ENCODE measurements around the gene MAPK1. TPM values are rescaled to one million over a fixed set of nuclear protein-coding genes. Genes with fewer than 3 reads are reported as not detected.

The MAPK1 gene
- total RNA-seq, 1 experiment from 2014 or later, result 136 TPM

- H3K36me3 ChIP-seq (ENCODE audit: control insufficient read depth, insufficient read depth, low read length), result no peaks in the 10 kb centered on the region
- Mint-ChIP-seq H3K36me3 (ENCODE audit: insufficient read depth, unreplicated experiment) (no peaks in the 10 kb centered on the region), H3K27ac (ENCODE audit: unreplicated experiment) (no peak overlapping the region), H3K9me3 (ENCODE audit: unreplicated experiment) (no peaks in the 10 kb centered on the region), H3K27me3 (ENCODE audit: insufficient read depth, unreplicated experiment) (no peaks in the 10 kb centered on the region), H3K4me3 (ENCODE audit: unreplicated experiment) (no peak overlapping the region), H3K4me1 (ENCODE audit: low read depth, unreplicated experiment) (peaks cover 14% of the 10 kb centered on the region)
- no TSS peak for BruUV-seq (replicated peaks)
- H3K27me3 ChIP-seq (replicated peaks; ENCODE audit: control insufficient read depth, insufficient read depth, low read length), result no peaks in the 10 kb centered on the region
- intact Hi-C loops (cut with micrococcal nuclease; ENCODE audit: unreplicated experiment), result no loop called here
- no peak overlapping the region for H3K4me3 ChIP-seq (ENCODE audit: low read depth, low read length)
- CTCF ChIA-PET, result no interaction called here
- POLR2A ChIA-PET, result no interaction called here
- no peaks in the 10 kb centered on the region for H3K9me3 ChIP-seq
- peaks cover 6% of the 10 kb centered on the region for H3K4me1 ChIP-seq
- no peak for DNase-seq
- no peak for TF ChIP-seq CTCF (IDR thresholded peaks at IDR 0.05; ENCODE audit: insufficient read depth in 1 of 2, low read depth in 1 of 2, low read length in 1 of 2, severe bottlenecking in 1 of 2, unreplicated experiment in 1 of 2)
Observed at GRCh38 chr22:21709688-21710087, 157.8 kb downstream of the MAPK1 start.

- no TSS peak for BruUV-seq (replicated peaks)
- Mint-ChIP-seq H3K27ac (ENCODE audit: unreplicated experiment) (no peak overlapping the region), H3K36me3 (ENCODE audit: insufficient read depth, unreplicated experiment) (no peaks in the 10 kb centered on the region), H3K4me3 (ENCODE audit: unreplicated experiment) (no peak overlapping the region), H3K27me3 (ENCODE audit: insufficient read depth, unreplicated experiment) (no peaks in the 10 kb centered on the region), H3K9me3 (ENCODE audit: unreplicated experiment) (no peaks in the 10 kb centered on the region), H3K4me1 (ENCODE audit: low read depth, unreplicated experiment) (peaks cover 10% of the 10 kb centered on the region)
- Histone ChIP-seq H3K36me3 (ENCODE audit: control insufficient read depth, insufficient read depth, low read length) (no peaks in the 10 kb centered on the region), H3K4me3 (ENCODE audit: low read depth, low read length) (no peak overlapping the region), H3K9me3 (no peaks in the 10 kb centered on the region), H3K27me3 (replicated peaks; ENCODE audit: control insufficient read depth, insufficient read depth, low read length) (no peaks in the 10 kb centered on the region), H3K4me1 (no peaks in the 10 kb centered on the region; the same call in 1 of the 2 replicates)
- TF ChIP-seq CTCF (IDR thresholded peaks at IDR 0.05; ENCODE audit: insufficient read depth in 1 of 2, low read depth in 1 of 2, low read length in 1 of 2, severe bottlenecking in 1 of 2, unreplicated experiment in 1 of 2), result no peak
- intact Hi-C loops (cut with micrococcal nuclease; ENCODE audit: unreplicated experiment), result no loop called here
- DNase-seq, result no peak
- ChIA-PET POLR2A (no interaction called here), CTCF (no interaction called here)
Observed at GRCh38 chr22:21708960-21709359, 158.5 kb downstream of the MAPK1 start.

- no peaks in the 10 kb centered on the region for H3K9me3 Mint-ChIP-seq (ENCODE audit: unreplicated experiment)
- Histone ChIP-seq H3K27me3 (replicated peaks; ENCODE audit: control insufficient read depth, insufficient read depth, low read length) (no peaks in the 10 kb centered on the region), H3K4me1 (no peaks in the 10 kb centered on the region), H3K36me3 (ENCODE audit: control insufficient read depth, insufficient read depth, low read length) (no peaks in the 10 kb centered on the region), H3K4me3 (ENCODE audit: low read depth, low read length) (no peak overlapping the region), H3K9me3 (no peaks in the 10 kb centered on the region)
- peaks cover under 1% of the 10 kb centered on the region for H3K4me1 Mint-ChIP-seq (ENCODE audit: low read depth, unreplicated experiment)
- no TSS peak for BruUV-seq (replicated peaks)
- H3K36me3 Mint-ChIP-seq (ENCODE audit: insufficient read depth, unreplicated experiment), result peaks cover 3% of the 10 kb centered on the region
- no peak for TF ChIP-seq CTCF (IDR thresholded peaks at IDR 0.05; ENCODE audit: insufficient read depth in 1 of 2, low read depth in 1 of 2, low read length in 1 of 2, severe bottlenecking in 1 of 2, unreplicated experiment in 1 of 2)
- intact Hi-C loops (cut with micrococcal nuclease; ENCODE audit: unreplicated experiment), result no loop called here
- POLR2A ChIA-PET, result no interaction called here
- H3K27ac Mint-ChIP-seq (ENCODE audit: unreplicated experiment), result no peak overlapping the region
- no peak overlapping the region for H3K4me3 Mint-ChIP-seq (ENCODE audit: unreplicated experiment)
- no peak for DNase-seq
- CTCF ChIA-PET, result interaction anchor here (0.7 kb wide), 1 partner anchor 58 kb away, joined by 5 read pairs; no protein-coding TSS in a partner anchor
- no peaks in the 10 kb centered on the region for H3K27me3 Mint-ChIP-seq (ENCODE audit: insufficient read depth, unreplicated experiment)
Observed at GRCh38 chr22:21707677-21708076, 159.8 kb downstream of the MAPK1 start.

Other genes starting within 250 kb of the MAPK1 start
- gene YDJC, start 237.6 kb downstream of the MAPK1 start, total RNA-seq (2022), result 55.9 and 60.0 TPM in 2 replicates
- not detected in 2 replicates for gene CCDC116, start 234.9 kb downstream of the MAPK1 start, total RNA-seq (2022)
- gene SDF2L1, start 225.3 kb downstream of the MAPK1 start, total RNA-seq (2022), result 48.5 and 49.6 TPM in 2 replicates
- 53.2 and 55.0 TPM in 2 replicates for gene PPIL2, start 201.6 kb downstream of the MAPK1 start, total RNA-seq (2022)
- gene YPEL1, start 131.9 kb downstream of the MAPK1 start, total RNA-seq (2022), result 1.2 and 1.3 TPM in 2 replicates
- gene PPM1F, start 85.2 kb upstream of the MAPK1 start, total RNA-seq (2022), result 18.9 and 25.8 TPM in 2 replicates
- 63.0 and 63.7 TPM in 2 replicates for gene TOP3B, start 115.1 kb upstream of the MAPK1 start, total RNA-seq (2022)